Esophagus muscularis mucosa (tissue), 3 donors: ENCODE results near the gene PIGB.

Experiments used
- POLR2A ChIP-seq: fragments of 450-650 bp; IDR thresholded peaks from one replicate; pipeline ENCODE4 v1.6.1; 2017; ENCODE audit warnings: antibody characterized with exemption, moderate library complexity, mild to moderate bottlenecking, low read depth
- TF ChIP-seq, protein P1 (sequence below), 3 experiments: fragments of 200-600 bp in 2 of 3; fragments of 450-650 bp in 1 of 3; sonication (generic) in 2 of 3; IDR thresholded peaks; one replicate each; pipeline ENCODE4 v1.5.1; 2017 to 2019; ENCODE audit warnings: antibody characterized with exemption in 3 of 3, mild to moderate bottlenecking in 2 of 3, moderate library complexity in 1 of 3

DNA sequence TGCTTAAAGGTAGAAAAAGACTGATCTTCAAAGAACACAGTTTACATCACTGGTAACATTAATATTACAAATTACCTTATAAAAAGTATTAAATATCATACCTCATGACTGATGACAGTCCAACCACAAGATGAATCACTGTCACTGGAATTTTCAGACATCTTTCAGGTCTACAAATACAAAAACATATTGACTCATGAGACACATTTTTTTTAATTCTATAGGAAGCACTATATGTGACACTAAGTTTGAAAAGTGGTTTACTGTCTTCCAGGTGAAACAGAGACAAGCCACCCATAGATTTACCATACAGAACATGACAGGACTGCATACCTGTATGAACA, 70.2 kb downstream of the PIGB start:
- TF ChIP-seq, protein P1, sequence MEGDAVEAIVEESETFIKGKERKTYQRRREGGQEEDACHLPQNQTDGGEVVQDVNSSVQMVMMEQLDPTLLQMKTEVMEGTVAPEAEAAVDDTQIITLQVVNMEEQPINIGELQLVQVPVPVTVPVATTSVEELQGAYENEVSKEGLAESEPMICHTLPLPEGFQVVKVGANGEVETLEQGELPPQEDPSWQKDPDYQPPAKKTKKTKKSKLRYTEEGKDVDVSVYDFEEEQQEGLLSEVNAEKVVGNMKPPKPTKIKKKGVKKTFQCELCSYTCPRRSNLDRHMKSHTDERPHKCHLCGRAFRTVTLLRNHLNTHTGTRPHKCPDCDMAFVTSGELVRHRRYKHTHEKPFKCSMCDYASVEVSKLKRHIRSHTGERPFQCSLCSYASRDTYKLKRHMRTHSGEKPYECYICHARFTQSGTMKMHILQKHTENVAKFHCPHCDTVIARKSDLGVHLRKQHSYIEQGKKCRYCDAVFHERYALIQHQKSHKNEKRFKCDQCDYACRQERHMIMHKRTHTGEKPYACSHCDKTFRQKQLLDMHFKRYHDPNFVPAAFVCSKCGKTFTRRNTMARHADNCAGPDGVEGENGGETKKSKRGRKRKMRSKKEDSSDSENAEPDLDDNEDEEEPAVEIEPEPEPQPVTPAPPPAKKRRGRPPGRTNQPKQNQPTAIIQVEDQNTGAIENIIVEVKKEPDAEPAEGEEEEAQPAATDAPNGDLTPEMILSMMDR (IDR thresholded peaks at IDR 0.05): no peak
- no peak for TF ChIP-seq POLR2A
